B cell (primary cell): ENCODE results near the gene CAGE1.

Source experiments
- CTCF ChIP-seq: fragments of 200-600 bp; IDR thresholded peaks from one replicate; pipeline ENCODE4 v1.8.0; 2022; ENCODE audit warnings: antibody characterized with exemption, mild to moderate bottlenecking
- EZH2 ChIP-seq: IDR thresholded peaks from 2 replicates; pipeline ENCODE4 v1.6.1; 2012; ENCODE audit warnings: borderline replicate concordance, low read depth, mild to moderate bottlenecking, moderate library complexity, low read length; ENCODE audit not compliant: insufficient read depth, poor library complexity, severe bottlenecking

- TF ChIP-seq CTCF: no peak
- no peak for TF ChIP-seq EZH2
These were observed 80.5 kb downstream of the CAGE1 start for GRCh38 chr6:7309050-7309449.
